GM21529 (cell line): ENCODE measurements around the gene LSM12.

Source experiments
- ATAC-seq: cut with Tn5 transposase; IDR thresholded peaks from one replicate; pipeline ENCODE4 v1.9.1; 2021; ENCODE audit not compliant: unreplicated experiment

Gene LSM12

DNA sequence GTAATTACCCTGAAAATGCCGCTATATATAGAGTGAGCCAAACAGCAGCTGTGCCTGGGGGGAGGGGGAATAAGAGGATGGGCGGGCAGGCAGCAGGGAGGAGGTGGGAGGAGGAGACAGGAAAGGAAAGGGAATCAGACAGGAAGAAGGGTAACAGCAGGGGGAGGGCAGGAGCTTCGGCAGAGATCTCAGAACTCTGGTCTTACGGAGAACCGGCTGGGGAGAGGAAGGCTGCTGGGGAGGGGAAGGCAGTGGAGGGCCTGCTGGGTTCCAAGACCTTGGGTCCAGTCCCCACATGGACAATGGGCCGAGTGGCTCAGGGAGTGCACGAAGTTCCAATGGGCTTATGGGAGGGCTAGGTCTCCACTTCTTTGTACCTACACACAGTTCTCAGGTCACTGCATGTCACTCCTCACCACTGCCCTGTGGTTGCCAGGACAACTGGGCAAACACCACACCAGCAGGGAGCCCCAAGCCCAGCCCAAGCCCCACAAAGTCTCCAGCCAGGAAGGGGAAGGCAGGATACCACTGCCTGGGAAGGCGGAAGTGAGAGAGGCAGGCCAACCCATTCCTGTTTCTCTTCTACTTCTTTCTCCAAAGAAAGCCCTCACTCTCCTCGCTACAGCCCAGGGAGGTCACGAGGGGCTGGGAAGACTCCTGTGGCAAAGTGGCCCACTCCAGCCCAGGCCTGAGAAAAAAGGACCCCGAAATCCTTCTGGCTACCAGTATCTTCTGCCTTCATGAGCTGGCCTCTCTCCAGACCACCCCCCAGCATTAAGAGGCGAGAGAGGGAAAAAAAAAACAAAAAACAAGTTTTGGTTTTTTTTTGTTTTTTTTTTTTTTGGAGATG, 29.4 kb upstream of the LSM12 start:
- no peak for ATAC-seq

DNA sequence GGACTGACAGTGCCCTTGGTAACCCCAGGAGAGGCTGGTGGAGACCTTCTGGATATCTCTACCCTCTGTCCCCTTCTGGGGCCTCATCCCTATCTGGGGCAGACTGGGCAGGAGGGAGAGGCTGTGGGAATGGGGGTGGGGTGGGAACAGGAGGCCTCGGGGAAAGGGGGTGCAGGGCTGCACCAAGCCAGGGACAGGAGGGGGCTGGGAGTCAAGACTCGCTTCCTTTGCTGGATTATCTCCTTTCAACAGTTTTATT, 28.8 kb upstream of the LSM12 start:
- no peak for ATAC-seq

DNA sequence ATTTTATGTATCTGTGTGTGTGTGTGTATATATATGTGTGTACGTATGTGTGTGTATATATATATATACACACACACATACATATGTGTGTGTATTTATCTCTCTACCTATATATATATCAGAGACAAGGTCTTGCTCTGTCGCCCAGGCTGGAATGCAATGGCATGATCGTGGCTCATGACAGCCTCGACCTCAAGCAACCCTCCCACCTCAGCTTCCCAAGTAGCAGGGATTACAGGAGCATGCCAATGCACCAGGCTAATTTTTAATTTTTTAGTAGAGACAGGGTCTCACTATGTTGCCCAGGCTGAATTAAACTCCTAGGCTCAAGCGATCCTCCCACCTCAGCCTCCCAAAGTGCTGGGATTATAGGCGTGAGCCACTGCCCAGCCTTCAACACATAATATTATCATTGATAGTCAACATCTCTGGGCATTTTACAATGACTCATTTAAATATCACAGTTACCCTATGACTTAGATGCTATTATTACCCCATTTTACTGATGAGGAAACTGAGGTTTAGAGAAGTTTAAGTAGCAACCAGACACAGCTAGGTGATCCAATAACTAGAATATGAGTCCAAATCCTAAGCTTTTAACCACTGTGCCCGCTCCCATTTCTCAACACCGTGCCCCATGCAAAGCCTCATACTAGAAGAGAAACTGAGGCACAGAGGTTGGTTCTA, 28.4 kb upstream of the LSM12 start:
- no peak for ATAC-seq

DNA sequence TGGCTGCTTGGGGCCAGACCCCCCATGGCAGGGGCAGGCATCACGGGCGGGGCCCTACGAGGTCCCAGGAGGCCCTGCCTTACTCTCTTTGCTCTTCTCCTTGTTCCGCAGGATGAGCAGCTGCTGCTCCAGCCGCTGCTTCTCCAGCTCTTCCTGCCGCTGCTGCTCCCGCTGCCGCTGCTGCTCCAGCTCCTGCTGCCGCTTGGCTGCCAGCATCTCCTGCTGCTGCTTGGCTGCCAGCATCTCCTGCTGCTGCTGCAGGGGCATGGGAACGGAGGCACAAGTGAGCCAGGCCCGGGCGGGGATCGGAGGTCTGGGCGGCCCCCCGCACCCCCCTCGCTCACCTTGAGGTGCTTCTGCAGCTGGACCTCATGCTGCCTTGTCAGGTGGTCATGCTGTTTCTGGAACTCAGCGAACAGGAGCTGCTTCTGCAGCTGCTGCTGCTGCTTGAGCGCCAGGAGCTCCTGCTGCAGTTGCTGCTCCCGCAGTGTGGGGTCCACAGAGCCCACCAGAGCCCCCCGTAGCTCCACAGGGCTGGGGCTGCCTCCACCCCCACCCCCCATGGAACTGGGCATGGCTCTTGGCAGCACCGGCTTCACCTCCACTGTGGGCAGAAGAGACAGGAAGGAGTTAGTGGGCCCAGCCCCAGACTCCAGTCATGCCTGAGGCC, 26.9 kb upstream of the LSM12 start:
- no peak for ATAC-seq

DNA sequence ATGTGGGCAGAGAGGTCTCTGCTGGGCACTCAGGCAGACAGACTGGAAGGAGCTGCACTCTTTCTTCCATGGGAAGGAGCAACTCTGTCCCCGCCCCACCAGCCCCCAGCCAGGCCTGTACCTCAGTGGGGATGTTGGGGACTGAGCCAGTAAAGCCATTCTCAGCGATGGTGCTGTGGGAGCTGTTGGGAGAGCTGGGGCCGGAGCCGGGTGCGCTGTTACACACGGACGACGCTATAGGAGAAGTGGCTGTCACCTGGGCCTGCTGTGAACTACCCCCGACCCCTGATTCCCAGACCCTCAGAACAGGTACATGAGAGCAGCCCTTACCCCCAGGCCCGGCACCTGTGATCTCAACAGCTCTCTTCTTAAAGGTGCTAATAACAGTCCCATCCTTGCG, 25.6 kb upstream of the LSM12 start:
- ATAC-seq = no peak

DNA sequence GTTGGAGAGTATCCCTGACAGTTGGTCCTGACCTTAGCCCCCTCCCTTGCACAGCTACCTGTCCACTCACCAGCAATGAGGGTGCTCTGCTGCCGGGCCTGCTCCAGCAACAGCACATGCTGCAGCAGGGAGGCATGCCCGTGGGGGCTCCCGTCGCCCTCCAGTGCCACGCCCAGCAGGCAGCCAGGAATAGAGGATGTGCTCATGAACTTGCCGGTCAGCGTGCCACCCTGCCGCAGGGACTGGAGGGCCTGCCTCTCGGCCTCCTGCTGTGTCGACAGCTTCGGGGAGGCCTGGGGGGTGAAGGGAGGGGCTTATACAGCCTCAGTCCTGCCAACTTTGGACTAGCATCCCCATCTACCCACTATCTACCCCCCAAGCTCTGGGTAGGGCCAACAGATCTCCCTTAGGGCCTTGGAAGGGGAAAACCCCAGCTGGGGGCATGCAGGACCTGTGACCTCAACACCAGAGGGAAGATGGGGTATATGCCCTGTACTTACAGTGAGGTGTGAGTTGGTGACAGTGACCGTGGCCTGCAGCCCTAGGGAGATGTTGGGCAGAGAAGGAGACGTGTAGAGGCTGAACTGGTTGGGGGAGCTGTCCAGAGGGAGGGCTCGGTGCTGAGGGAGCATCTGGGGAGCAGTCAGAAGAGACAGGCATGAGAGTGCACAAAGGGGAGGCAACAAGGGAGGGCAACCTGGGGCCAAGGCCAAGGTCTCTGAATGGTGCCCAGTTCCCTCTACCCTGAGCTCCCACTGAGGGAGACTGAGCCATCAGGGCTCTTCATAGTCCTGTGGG, 24.9 kb upstream of the LSM12 start:
- no peak for ATAC-seq

DNA sequence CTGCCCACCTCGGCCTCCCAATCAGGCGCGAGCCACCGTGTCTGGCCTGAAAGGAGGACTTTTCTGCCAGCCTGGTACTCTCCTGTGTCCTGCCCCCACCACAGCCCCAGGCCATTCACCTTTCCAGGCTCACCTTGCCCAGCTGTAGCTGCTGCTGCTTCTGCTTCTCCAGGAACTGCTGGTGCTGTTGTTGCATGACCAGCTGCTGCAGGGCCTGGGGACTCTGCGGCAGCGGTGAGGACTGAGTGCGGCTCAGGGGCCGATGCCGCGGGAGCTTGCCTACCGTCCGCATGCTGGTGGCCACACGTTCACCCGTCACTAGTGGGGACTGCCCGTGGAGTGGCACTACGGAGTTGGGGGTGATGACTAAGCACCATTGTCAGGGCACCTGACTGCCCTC, 21.8 kb upstream of the LSM12 start:
- ATAC-seq = no peak

DNA sequence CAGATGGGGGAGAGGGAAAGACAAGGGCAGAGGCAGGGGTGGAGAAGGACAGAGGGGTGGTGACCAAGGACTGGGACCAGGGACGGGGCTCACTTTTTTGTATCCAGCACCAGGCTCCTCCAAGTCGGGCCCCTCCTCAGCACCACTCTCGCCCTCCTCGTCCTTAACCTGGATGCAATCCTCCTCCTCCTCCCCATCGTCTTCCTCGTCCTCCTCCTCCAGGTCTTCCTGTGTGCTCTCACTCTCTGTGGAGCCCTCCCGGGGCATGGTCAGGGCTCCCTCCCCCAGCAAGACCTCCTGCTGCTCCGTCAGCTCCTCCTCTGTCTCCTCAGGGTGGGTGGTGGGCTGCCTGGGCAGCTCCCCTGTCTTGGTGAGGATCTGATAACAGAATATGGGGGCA, 20.8 kb upstream of the LSM12 start:
- ATAC-seq = no peak

DNA sequence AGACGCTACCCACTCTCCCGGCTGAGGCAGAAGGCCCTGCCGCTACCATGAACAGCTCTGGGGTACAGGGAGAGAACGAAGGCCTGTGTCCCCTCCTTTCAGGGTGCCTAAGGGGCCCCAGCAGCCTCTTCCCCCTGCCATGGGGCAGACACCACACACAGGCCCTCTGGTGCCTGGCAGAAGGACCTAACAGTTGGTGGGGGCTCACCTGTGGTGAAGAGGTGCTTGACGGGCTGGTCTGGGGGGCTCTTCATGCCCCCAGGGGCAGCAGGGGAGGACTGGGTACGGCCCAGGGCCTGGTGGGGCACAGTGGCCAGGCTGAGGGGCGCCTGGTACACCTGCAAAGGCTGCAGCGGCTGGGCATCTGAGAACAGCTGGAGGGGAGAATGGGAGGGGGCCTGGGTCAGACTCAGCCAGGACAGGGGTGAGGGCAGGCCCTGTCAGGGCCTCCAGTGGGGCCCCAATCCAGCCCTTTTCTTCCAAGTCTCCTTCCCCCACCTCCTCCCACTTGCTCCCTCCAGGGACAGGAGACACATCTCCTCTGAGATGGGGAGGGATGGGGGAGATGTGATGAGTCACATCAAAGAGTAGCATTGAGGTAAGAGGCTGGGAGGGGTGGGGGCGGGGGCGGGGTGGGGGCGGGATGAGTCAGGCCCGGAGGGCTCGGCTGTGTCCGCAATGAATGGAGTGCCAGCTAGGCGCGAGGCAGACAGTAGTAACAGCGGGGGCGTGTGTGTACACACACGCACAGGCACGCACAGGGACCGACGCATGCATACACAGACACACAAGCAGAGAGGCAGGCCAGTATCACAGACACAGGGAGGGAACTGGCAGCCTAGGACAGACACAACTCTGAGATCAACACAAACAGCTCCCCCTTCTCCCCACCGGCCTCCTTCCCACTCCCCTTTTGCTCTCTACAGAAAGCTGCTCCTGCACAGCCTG, 20.2 kb upstream of the LSM12 start:
- no peak for ATAC-seq

DNA sequence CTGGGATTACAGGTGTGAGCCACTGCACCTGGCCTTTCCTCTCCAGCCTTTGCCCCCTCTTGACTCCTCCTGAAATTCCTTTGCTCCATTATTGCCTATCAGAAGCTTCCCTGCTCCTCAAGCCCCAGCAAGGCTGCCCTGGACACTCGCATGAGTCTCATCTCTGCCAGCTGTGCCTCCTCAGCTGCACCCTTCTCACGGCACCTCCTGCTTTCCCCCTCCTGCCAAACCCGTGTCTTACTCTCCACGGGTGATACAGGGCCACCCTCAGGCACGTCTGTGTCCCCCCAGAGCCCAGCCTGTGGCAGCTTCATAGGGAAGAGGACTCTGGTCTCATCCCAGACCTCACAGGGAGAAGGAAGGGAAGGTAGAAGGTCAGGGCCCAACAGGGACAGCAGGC, 19.4 kb upstream of the LSM12 start:
- ATAC-seq = no peak

DNA sequence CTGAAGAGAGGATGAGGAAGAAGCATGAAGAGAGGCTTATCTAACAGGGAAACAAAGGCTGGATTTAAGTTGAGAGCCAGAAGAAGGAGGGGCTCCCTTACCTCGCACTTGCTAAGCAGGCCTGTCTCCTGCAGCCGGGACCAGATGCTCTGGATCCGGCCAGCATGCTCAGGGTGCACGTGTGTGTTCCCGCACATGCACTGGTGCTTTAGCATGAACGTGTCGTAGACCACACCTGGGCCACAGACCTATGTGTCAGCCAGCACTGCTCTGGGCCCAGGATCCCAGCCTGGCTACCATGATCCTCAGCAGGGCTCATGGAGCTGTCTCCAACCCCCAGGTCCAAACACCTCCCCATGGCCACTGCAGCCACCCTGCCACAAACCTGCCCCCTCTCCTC, 18.4 kb upstream of the LSM12 start:
- ATAC-seq = no peak

DNA sequence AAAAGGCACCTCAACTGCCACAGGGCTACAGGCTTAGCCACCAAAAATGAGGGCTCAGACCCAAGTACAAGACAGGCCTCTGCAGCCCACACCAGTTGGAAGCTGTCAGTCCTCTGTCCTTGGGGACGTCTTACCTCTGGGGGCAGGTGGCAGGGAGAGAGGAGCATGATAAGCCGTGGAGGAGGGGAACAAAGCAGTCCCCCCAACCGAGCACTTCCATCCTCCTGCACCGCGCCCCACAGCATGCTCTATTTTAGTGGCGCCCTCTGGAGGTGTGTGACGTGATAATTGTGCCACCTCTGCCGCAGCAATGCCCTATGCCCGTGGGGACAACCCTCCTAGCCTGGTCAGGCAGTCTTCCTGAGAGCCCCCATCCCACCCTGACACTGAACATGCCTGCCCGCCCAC, 17.7 kb upstream of the LSM12 start:
- no peak for ATAC-seq

DNA sequence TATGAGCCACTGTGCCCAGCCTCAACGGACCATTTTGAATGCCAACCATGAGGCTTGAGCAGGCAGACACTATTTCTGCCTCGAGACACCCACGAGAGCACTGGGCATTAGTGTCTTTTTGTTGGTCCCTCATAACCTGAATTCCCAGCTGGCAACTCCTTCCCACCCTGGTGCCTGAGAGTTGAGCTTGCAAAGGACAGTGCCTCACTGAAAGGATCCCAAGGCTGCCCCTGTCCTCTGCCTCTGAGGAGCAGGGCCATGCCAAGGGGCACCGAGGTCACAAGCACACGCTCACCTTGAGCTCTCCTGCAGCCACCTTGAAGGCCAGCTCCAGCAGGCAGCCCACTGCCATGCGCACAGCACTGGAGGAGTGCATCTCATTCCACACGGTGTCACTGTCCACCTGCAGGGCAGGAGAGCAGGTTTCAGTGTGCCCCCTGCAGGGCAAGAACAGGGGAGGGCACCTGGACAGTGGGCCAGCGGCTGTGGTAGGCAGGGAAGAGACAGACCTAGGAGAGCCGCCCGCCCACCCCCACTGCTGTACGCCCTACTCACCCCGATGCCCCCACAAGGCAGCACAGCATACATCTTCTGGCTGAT, 16.9 kb upstream of the LSM12 start:
- no peak for ATAC-seq

DNA sequence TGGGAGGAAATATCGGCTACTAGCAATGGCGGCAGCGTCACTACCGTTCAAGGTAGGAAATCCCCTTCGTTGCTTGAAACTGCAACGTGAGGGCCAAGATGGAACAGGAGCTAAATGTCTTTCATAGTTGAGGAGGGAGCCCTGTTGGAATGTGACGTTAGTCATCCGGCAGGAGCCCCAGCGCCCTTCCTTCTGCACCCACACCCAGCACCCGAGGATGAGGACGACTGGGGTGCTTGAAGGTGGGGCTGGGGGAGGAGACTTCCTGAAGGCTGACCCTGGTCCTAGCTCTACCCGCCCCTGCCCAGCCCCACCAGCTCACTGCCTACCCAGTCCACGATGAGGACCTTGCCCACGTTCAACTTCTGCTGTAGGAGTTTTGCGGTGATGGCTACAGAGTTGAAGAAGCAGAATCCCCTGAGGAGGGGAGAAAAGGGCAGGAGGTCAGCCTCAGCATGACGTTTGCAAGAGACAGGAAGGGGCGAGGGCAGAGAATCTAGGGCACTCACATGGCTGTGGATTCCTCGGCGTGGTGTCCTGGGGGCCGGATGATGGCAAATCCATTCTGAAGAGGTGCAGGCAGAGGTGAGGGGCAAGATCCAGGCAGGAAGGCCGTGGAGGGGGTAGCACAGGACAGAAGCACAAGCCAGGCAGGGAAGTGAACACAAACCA, 15.9 kb upstream of the LSM12 start:
- no peak for ATAC-seq

DNA sequence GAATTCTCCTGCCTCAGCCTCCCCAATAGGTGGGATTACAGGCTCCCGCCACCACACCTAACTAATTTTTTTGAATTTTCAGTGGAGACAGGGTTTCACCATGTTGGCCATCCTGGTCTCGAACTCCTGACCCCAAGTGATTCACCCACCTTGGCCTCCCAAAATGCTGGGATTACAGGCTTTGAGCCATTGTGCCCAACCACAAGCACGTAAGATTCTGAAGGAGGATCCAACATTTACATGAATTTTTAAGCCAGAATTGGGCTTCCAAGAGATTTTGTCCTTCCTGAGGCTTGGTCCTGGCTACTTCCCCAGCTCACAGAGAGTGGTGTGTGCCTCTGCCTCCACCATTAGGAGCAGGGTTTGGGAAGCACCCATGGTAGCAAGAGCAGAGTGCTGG, 15.2 kb upstream of the LSM12 start:
- no peak for ATAC-seq

DNA sequence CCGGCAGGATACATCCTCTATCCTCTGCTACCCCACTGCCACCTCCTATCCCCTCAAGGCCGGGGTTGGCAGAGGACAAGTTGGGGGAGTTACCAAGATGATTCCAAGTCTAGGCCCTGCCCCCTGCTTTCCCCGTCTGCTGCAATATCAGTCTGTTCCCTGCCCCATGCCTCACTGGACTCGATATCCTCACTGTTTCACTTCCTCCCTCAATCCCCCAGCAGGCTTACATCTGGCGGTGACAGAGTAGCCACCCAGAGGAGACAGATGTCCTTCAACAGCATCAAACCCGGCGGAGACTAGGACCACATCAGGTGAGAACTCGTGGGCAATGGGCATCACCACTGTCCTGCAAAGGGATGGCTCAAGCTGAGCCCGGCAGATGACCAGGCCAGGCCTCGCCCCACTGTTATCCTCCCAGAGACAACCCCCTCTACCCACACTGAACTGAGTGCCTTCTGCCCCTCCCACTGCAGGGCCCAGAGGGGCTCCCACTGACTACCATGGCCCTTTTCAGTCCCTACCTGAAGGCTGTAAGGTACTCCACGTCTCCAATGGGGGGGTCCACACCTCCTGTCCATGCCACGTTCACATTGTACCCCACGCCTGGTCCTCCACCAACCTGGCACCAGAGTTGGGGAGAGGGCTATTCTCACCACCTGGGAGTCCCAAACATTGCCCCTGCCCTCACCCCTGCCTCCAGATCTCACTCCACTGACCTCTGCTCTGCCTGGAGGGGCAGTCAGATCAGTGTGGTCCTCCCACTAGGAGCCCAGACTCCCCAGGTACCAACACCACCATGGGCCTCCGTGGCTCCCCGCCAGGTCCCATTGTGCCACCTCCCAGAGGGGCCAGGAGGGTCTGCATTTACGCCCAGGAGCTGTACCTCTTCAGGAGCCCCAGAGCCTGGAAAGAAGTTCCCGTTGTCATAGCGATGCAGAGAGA, 13.7 kb upstream of the LSM12 start:
- ATAC-seq = no peak

DNA sequence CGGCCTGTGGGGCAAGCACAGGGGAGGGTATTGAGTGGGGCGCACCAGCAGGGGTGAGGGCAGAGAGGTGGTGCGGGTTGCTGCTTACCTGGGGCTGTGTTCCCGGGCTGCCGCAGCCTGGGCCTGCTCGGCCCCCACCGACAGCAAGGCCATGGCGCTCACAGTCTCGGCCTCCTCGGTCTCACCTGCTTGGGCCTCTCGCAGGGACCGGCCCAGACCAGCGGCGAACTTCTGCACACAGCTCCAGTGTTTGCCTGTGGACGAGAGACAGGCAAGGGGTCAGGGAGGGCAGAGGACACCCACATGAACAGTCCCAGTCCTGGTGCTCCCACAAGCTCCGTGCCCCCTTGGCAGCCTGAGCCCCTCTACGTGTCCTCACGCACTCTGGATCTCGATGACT, 11.9 kb upstream of the LSM12 start:
- no peak for ATAC-seq

DNA sequence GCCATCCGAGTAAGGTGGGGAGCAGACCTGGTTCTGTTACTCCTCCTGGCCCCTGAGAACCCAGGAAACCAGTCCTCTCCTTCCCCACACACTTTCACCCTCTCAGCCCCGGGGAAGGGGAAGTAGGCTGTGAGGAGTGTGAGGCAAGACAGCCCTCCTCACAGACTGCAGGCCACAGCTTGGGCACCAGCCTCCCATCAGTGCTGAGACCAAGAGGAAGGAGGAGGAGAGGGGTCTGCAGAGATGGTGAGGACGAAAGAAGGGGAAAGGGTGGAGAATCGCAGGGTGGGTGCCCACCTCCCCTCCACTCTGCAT, 11.1 kb upstream of the LSM12 start:
- no peak for ATAC-seq
